GM18519 (cell line): Measurements from ENCODE around the gene CD2BP2.
"Not testable (repeated sequence)": the region's sequence is repeated elsewhere in the genome, so short reads cannot be mapped to it uniquely, and the experiment has no call there.

Source experiments
- ATAC-seq: cut with Tn5 transposase; IDR thresholded peaks from one replicate; pipeline ENCODE4 v1.9.1; 2021; ENCODE audit warnings: mild to moderate bottlenecking, moderate library complexity; ENCODE audit not compliant: unreplicated experiment, low FRiP score

CD2BP2 gene

GRCh38 chr16:30348113-30348512 is 7.0 kb downstream of the CD2BP2 start:
- ATAC-seq, result no peak

GRCh38 chr16:30346286-30346685 is 8.8 kb downstream of the CD2BP2 start:
- ATAC-seq, result no peak

GRCh38 chr16:30343491-30343820 is 11.7 kb downstream of the CD2BP2 start:
- ATAC-seq, result not testable (repeated sequence)

GRCh38 chr16:30342751-30343490 is 12.2 kb downstream of the CD2BP2 start:
- ATAC-seq, result no peak

GRCh38 chr16:30341971-30342370 is 13.1 kb downstream of the CD2BP2 start:
- not testable (repeated sequence) for ATAC-seq

- no peak for ATAC-seq
Measured at GRCh38 chr16:30340621-30341020, 14.5 kb downstream of the CD2BP2 start.

- ATAC-seq, result not testable (repeated sequence)
Measured at GRCh38 chr16:30338715-30339114, 16.4 kb downstream of the CD2BP2 start.

GRCh38 chr16:30337964-30338357 is 17.1 kb downstream of the CD2BP2 start:
- not testable (repeated sequence) for ATAC-seq

- no peak for ATAC-seq
Measured at GRCh38 chr16:30335598-30336474, 19.3 kb downstream of the CD2BP2 start.

- peak; percentile 45 for ATAC-seq
Measured at GRCh38 chr16:30335028-30335597, 20.0 kb downstream of the CD2BP2 start.

GRCh38 chr16:30334473-30334989 is 20.6 kb downstream of the CD2BP2 start:
- peak; percentile 74 for ATAC-seq

- not testable (repeated sequence) for ATAC-seq
Measured at GRCh38 chr16:30324220-30324619, 30.9 kb downstream of the CD2BP2 start.

- not testable (repeated sequence) for ATAC-seq
Measured at GRCh38 chr16:30318647-30319046, 36.5 kb downstream of the CD2BP2 start.

GRCh38 chr16:30310937-30311336 is 44.2 kb downstream of the CD2BP2 start:
- ATAC-seq, result not testable (repeated sequence)

GRCh38 chr16:30309255-30309654 is 45.9 kb downstream of the CD2BP2 start:
- not testable (repeated sequence) for ATAC-seq
